HG03342 (cell line): Measurements from ENCODE around the gene HCN2.
A peak's percentile ranks its signal among the peaks of the same experiment; 100 is the strongest.
"Not testable (repeated sequence)": the region's sequence is repeated elsewhere in the genome, so short reads cannot be mapped to it uniquely, and the experiment has no call there.

ENCODE experiments used
- ATAC-seq: cut with Tn5 transposase; IDR thresholded peaks from one replicate; pipeline ENCODE4 v1.9.1; 2021; ENCODE audit warnings: mild to moderate bottlenecking, moderate library complexity; ENCODE audit not compliant: unreplicated experiment

HCN2 gene

GRCh38 chr19:617551-618246 lies 28.0 kb downstream of the HCN2 start:
- ATAC-seq: no peak

GRCh38 chr19:618247-618619 lies 28.6 kb downstream of the HCN2 start:
- no peak for ATAC-seq

- no peak for ATAC-seq
Observed at GRCh38 chr19:618674-619285, 29.1 kb downstream of the HCN2 start.

- no peak for ATAC-seq
Observed at GRCh38 chr19:619286-620002, 29.8 kb downstream of the HCN2 start.

- no peak for ATAC-seq
Observed at GRCh38 chr19:620166-620862, 30.6 kb downstream of the HCN2 start.

GRCh38 chr19:621191-621590 lies 31.5 kb downstream of the HCN2 start:
- ATAC-seq: not testable (repeated sequence)

GRCh38 chr19:621819-622218 lies 32.1 kb downstream of the HCN2 start:
- ATAC-seq: no peak

- no peak for ATAC-seq
Observed at GRCh38 chr19:622666-623065, 33.0 kb downstream of the HCN2 start.

GRCh38 chr19:623175-623916 lies 33.7 kb downstream of the HCN2 start:
- no peak for ATAC-seq

- no peak for ATAC-seq
Observed at GRCh38 chr19:623974-624373, 34.3 kb downstream of the HCN2 start.

GRCh38 chr19:624433-625109 lies 34.9 kb downstream of the HCN2 start:
- ATAC-seq: no peak

- no peak for ATAC-seq
Observed at GRCh38 chr19:625257-625656, 35.6 kb downstream of the HCN2 start.

- not testable (repeated sequence) for ATAC-seq
Observed at GRCh38 chr19:626566-626965, 36.9 kb downstream of the HCN2 start.

GRCh38 chr19:628168-628567 lies 38.5 kb downstream of the HCN2 start:
- no peak for ATAC-seq

- ATAC-seq: not testable (repeated sequence)
Observed at GRCh38 chr19:629515-629914, 39.8 kb downstream of the HCN2 start.

GRCh38 chr19:629961-630714 lies 40.5 kb downstream of the HCN2 start:
- ATAC-seq: no peak

GRCh38 chr19:632579-633067 lies 42.9 kb downstream of the HCN2 start:
- peak; percentile 23 for ATAC-seq

- peak; percentile 77 for ATAC-seq
Observed at GRCh38 chr19:633068-633785, 43.5 kb downstream of the HCN2 start, which contains the start of gene POLRMT. Gene POLRMT (minus strand): TSS chr19:633537. CDS start chr19:633512, 25 bp downstream.
